IMR-90 (cell line): ENCODE measurements around the gene SURF1. TPM values are rescaled to one million over a fixed set of nuclear protein-coding genes. Genes with fewer than 3 reads are reported as not detected.

Experiments
- ATAC-seq: fragments of 200-7000 bp; cut with Tn5 transposase; 2 replicates; pipeline ENCODE4 v1.9.1; 2020; ENCODE audit warnings: low read depth, mild to moderate bottlenecking, moderate library complexity
- BruUV-seq: library from RNA; stranded (reverse); fragments of 400-500 nt; replicated peaks from 2 replicates; lab custom pipeline; 2021; lab: Mats Ljungman, UMichigan
- CTCF ChIA-PET: fragments of 300-600 bp; formaldehyde crosslinking; extraction: SDS; loops from one replicate; lab custom pipeline; 2021; ENCODE audit warnings: antibody characterized with exemption; lab: Yijun Ruan, JAX
- POLR2A ChIA-PET: fragments of 300-600 bp; sonication (Branson Sonifier 250); formaldehyde crosslinking; loops from one replicate; lab custom pipeline; 2022; ENCODE audit warnings: antibody characterized with exemption; ENCODE audit not compliant: unreplicated experiment; lab: Charles Lee
- DNase-seq: peaks from one replicate; pipeline ENCODE4 v3.0.0; 2013
- H2AFZ ChIP-seq: replicated peaks from 2 replicates; pipeline ENCODE3; 2013; ENCODE audit warnings: low read length, mild to moderate bottlenecking; ENCODE audit not compliant: poor library complexity
- H2AK5ac ChIP-seq: 2 replicates; pipeline ENCODE4 v1.6.1; 2013; ENCODE audit warnings: low read depth, low read length, inconsistent platforms
- H2AK9ac ChIP-seq: replicated peaks from 2 replicates; pipeline ENCODE3; 2013; ENCODE audit warnings: mild to moderate bottlenecking, low read depth, low read length, moderate library complexity; ENCODE audit not compliant: poor library complexity
- H2BK120ac ChIP-seq: 2 replicates; pipeline ENCODE4 v1.6.1; 2013; ENCODE audit warnings: low read depth, low read length, inconsistent platforms
- H2BK15ac ChIP-seq: 3 replicates; pipeline ENCODE4 v1.6.1; 2013; ENCODE audit warnings: low read depth, low read length, inconsistent platforms
- H2BK20ac ChIP-seq: 2 replicates; pipeline ENCODE4 v1.6.1; 2013; ENCODE audit warnings: low read depth, mild to moderate bottlenecking, inconsistent platforms, low read length, moderate library complexity
- H2BK5ac ChIP-seq: 2 replicates; pipeline ENCODE4 v1.6.1; 2013; ENCODE audit warnings: mild to moderate bottlenecking, low read depth, low read length, inconsistent platforms; ENCODE audit not compliant: poor library complexity, severe bottlenecking
- H3K14ac ChIP-seq: replicated peaks from 2 replicates; pipeline ENCODE4 v1.6.1; 2013; ENCODE audit warnings: low read depth, low read length, inconsistent platforms
- H3K18ac ChIP-seq: 2 replicates; pipeline ENCODE4 v1.6.1; 2013; ENCODE audit warnings: low read depth, low read length, control low read depth
- H3K23ac ChIP-seq: 2 replicates; pipeline ENCODE4 v1.6.1; 2013; ENCODE audit warnings: low read depth, low read length, inconsistent platforms
- H3K27ac ChIP-seq: 2 replicates; pipeline ENCODE4 v1.5.1; 2013; ENCODE audit warnings: mild to moderate bottlenecking, control low read depth, low read length; ENCODE audit not compliant: insufficient read depth
- H3K27me3 ChIP-seq: 2 replicates; pipeline ENCODE4 v1.6.1; 2013; ENCODE audit warnings: low read length; ENCODE audit not compliant: control insufficient read depth, insufficient read depth
- H3K36me3 ChIP-seq: 2 replicates; pipeline ENCODE4 v1.6.1; 2013; ENCODE audit warnings: low read length, mixed read lengths; ENCODE audit not compliant: control insufficient read depth, insufficient read depth
- H3K4ac ChIP-seq: 2 replicates; pipeline ENCODE4 v1.6.1; 2013; ENCODE audit warnings: low read depth, low read length, inconsistent platforms
- H3K4me1 ChIP-seq: 2 replicates; pipeline ENCODE4 v1.6.1; 2013; ENCODE audit warnings: low read length, mixed read lengths; ENCODE audit not compliant: control insufficient read depth, insufficient read depth
- H3K4me2 ChIP-seq: 2 replicates; pipeline ENCODE4 v1.6.1; 2013; ENCODE audit warnings: low read depth, mild to moderate bottlenecking, control low read depth, low read length, moderate library complexity
- H3K4me3 ChIP-seq: 2 replicates; pipeline ENCODE4 v1.5.1; 2013; ENCODE audit warnings: low read depth, mild to moderate bottlenecking, control low read depth, low read length, moderate library complexity; ENCODE audit not compliant: insufficient read depth
- H3K56ac ChIP-seq: 2 replicates; pipeline ENCODE4 v1.6.1; 2013; ENCODE audit warnings: low read length, inconsistent platforms; ENCODE audit not compliant: insufficient read depth; ENCODE audit errors: extremely low read depth
- H3K79me1 ChIP-seq, 2 experiments: 2 replicates each; pipeline ENCODE4 v1.6.1; 2013; ENCODE audit warnings: low read length in 2 of 2, inconsistent platforms in 1 of 2, low read depth in 1 of 2
- H3K9ac ChIP-seq: 2 replicates; pipeline ENCODE4 v1.6.1; 2013; ENCODE audit warnings: low read depth, low read length, control low read depth
- H3K9me1 ChIP-seq: 2 replicates; pipeline ENCODE4 v1.6.1; 2013; ENCODE audit warnings: low read length, inconsistent platforms; ENCODE audit not compliant: insufficient read depth
- H3K9me3 ChIP-seq: 2 replicates; pipeline ENCODE4 v1.6.1; 2013; ENCODE audit warnings: low read length; ENCODE audit not compliant: control insufficient read depth, insufficient read depth
- H4K20me1 ChIP-seq: 2 replicates; pipeline ENCODE4 v1.6.1; 2013; ENCODE audit warnings: low read length, inconsistent platforms; ENCODE audit not compliant: insufficient read depth
- H4K5ac ChIP-seq: 2 replicates; pipeline ENCODE4 v1.6.1; 2013; ENCODE audit warnings: mild to moderate bottlenecking, low read depth, low read length, control low read depth
- H4K8ac ChIP-seq, 2 experiments: 2 replicates each; pipeline ENCODE4 v1.6.1; 2013; ENCODE audit warnings: low read depth in 2 of 2, low read length in 2 of 2, control low read depth in 1 of 2, inconsistent platforms in 1 of 2
- H4K91ac ChIP-seq: 2 replicates; pipeline ENCODE4 v1.6.1; 2013; ENCODE audit warnings: low read depth, low read length, inconsistent platforms; ENCODE audit not compliant: insufficient read depth
- BHLHE40 ChIP-seq: fragments of 150-350 bp; IDR thresholded peaks from 2 replicates; pipeline ENCODE4 v1.6.1; 2016; ENCODE audit warnings: mild to moderate bottlenecking, low read depth, low read length
- FOS ChIP-seq: fragments of 150-350 bp; IDR thresholded peaks from 2 replicates; pipeline ENCODE4 v1.6.1; 2016; ENCODE audit warnings: low read depth, low read length
- WGBS, 2 experiments: methylation state at CpG; one replicate each; pipeline versions ENCODE4 v1.1.5 to v1.1.7; 2013; ENCODE audit warnings: missing lambda C conversion rate in 2 of 2; ENCODE audit not compliant: insufficient read length in 1 of 2; ENCODE audit errors: extremely low coverage in 2 of 2; 5-methylcytosine and 5-hydroxymethylcytosine counted together
- dilution Hi-C: fragments of 300-500 bp; cut with HindIII; formaldehyde crosslinking; loops from one replicate; pipeline ENCODE4 v1.14.3; 2018; ENCODE audit warnings: low sequenced_read_pairs; ENCODE audit not compliant: unreplicated experiment
- in situ Hi-C: fragments of 300-500 bp; cut with MboI; formaldehyde crosslinking; loops from 3 replicates; pipeline ENCODE4 v1.14.3; 2019; ENCODE audit warnings: low sequenced_read_pairs, inconsistent platforms, mixed read lengths
- intact Hi-C: fragments of 100-400 bp; cut with micrococcal nuclease; formaldehyde crosslinking; loops from 2 replicates; pipeline ENCODE4 v1.10.0; 2022
- polyA plus RNA-seq, 3 experiments: library from polyadenylated mRNA; depleted of rRNA; stranded (reverse); fragments of >200 nt; gene quantifications; 2 replicates each; pipeline ENCODE4 v1.2.3, GENCODE V29; 2012; ENCODE audit warnings: low replicate concordance in 1 of 3
- total RNA-seq: library from RNA; depleted of rRNA; stranded (reverse); fragments of >200 nt; gene quantifications from 2 replicates; pipeline ENCODE4 v1.2.3, GENCODE V29; 2012

Gene SURF1
- total and polyA plus RNA-seq, 2 of the 4 experiments (the other 2 are of a cell fraction), result 15.1 to 24.5 TPM

- CTCF ChIA-PET, result no interaction called here
- Histone ChIP-seq H2AK9ac (no peak overlapping the region), H3K56ac (no peak overlapping the region), H3K4ac (no peak overlapping the region), H2BK120ac (no peak overlapping the region), H4K91ac (no peak overlapping the region), H3K14ac (no peak overlapping the region), H4K5ac (no peak overlapping the region), H3K79me1 (peaks cover 17 to 34% of the 10 kb centered on the region in 2 experiments; a peak in 3 of 4 replicates), H3K4me1 (no peaks in the 10 kb centered on the region), H2BK15ac (no peak overlapping the region), H2AFZ (no peak overlapping the region), H4K20me1 (no peaks in the 10 kb centered on the region; the same call in 1 of the 2 replicates), H3K9me1 (peaks cover 10% of the 10 kb centered on the region; the same call in 1 of the 2 replicates), H3K4me2 (no peak overlapping the region), H3K23ac (no peak overlapping the region), H3K9me3 (no peaks in the 10 kb centered on the region), H3K9ac (no peak overlapping the region), H2BK5ac (no peak overlapping the region), H3K4me3 (no peak overlapping the region), H3K27me3 (no peaks in the 10 kb centered on the region), H3K36me3 (peaks cover 35% of the 10 kb centered on the region), H2AK5ac (no peak overlapping the region), H3K18ac (no peak overlapping the region), H2BK20ac (no peak overlapping the region), H4K8ac (no peak overlapping the region), H3K27ac (no peak overlapping the region)
- intact Hi-C loops (no loop called here), dilution Hi-C loops (no loop called here), in situ Hi-C loops (no loop called here)
- 100% methylated on average over 2 of the region's 10 CpGs; no CpG with 5 or more reads in 1 of the 2 experiments for WGBS, 2 experiments
- TF ChIP-seq BHLHE40, result no peak
- TF ChIP-seq FOS, result no peak
- no TSS peak for BruUV-seq
- ATAC-seq, result no peak
- no peak for DNase-seq
- POLR2A ChIA-PET, result no interaction called here
Measured at GRCh38 chr9:133333566-133333965, 22.7 kb downstream of the SURF1 start.
